Lung (tissue), 12 donors: ENCODE data around the gene WASL. TPM values are rescaled to one million over a fixed set of nuclear protein-coding genes. Genes with fewer than 3 reads are reported as not detected.

Experiments
- ATAC-seq: fragments of 200-7000 bp; cut with Tn5 transposase; one replicate; pipeline ENCODE4 v1.9.1; 2020; ENCODE audit warnings: moderate number of reproducible peaks; ENCODE audit not compliant: insufficient read depth, low FRiP score
- DNase-seq, 3 donors: peaks; one replicate each; pipeline ENCODE4 v3.0.0-alpha.2; 2013 to 2017
- H3K27ac ChIP-seq, 2 donors: one replicate each; pipeline ENCODE4 v1.5.1; 2013; ENCODE audit warnings: mild to moderate bottlenecking in 2 of 2, moderate library complexity in 2 of 2, control low read depth in 1 of 2, inconsistent platforms in 1 of 2, low read depth in 1 of 2, low read length in 1 of 2
- H3K27me3 ChIP-seq, 3 donors: one replicate each; pipeline ENCODE4 v1.5.1; 2013; ENCODE audit warnings: low read length in 2 of 3; ENCODE audit not compliant: control insufficient read depth in 3 of 3, insufficient read depth in 3 of 3
- H3K36me3 ChIP-seq, 4 donors: one replicate each; pipeline ENCODE4 v1.5.1; 2013; ENCODE audit warnings: low read length in 4 of 4, mild to moderate bottlenecking in 1 of 4, moderate library complexity in 1 of 4; ENCODE audit not compliant: control insufficient read depth in 4 of 4, insufficient read depth in 4 of 4
- H3K4me1 ChIP-seq, 5 donors: one replicate each; pipeline ENCODE4 v1.5.1; 2013; ENCODE audit warnings: low read length in 5 of 5, mild to moderate bottlenecking in 2 of 5, moderate library complexity in 1 of 5; ENCODE audit not compliant: control insufficient read depth in 5 of 5, insufficient read depth in 5 of 5
- H3K4me3 ChIP-seq: one replicate; pipeline ENCODE4 v1.5.1; 2013; ENCODE audit warnings: mild to moderate bottlenecking, control low read depth, moderate library complexity
- H3K9ac ChIP-seq, 2 donors: one replicate each; pipeline ENCODE4 v1.5.1; 2013; ENCODE audit warnings: low read length in 2 of 2, control low read depth in 1 of 2; ENCODE audit not compliant: insufficient read depth in 1 of 2
- H3K9me3 ChIP-seq, 4 donors: one replicate each; pipeline ENCODE4 v1.5.1; 2013; ENCODE audit warnings: low read length in 3 of 4, mild to moderate bottlenecking in 1 of 4, moderate library complexity in 1 of 4; ENCODE audit not compliant: control insufficient read depth in 4 of 4, insufficient read depth in 3 of 4
- WGBS, 2 donors: extraction: QIAGEN DNeasy Blood & Tissue Kit; methylation state at CpG; one replicate each; pipeline ENCODE4 v1.1.7; 2013; 5-methylcytosine and 5-hydroxymethylcytosine counted together
- polyA plus RNA-seq, 2 donors: library from polyadenylated mRNA; stranded (reverse); fragments of 200-250 nt; gene quantifications; one replicate each; pipeline ENCODE4 v1.2.1, GENCODE V29; 2013
- total RNA-seq, 2 donors: library from RNA; depleted of rRNA in 1 of 2; stranded (reverse); fragments of >200 nt in 1 of 2; gene quantifications; one replicate each; pipeline ENCODE4 v1.2.1, GENCODE V29; 2014 to 2021
- TF ChIP-seq, protein P1 (sequence below): IDR thresholded peaks from 2 replicates; pipeline ENCODE4 v1.5.1; 2012; ENCODE audit warnings: mild to moderate bottlenecking; ENCODE audit errors: control extremely low read depth, extremely low read depth
- donor health status: control.
- donor health status: control.
- donor health status: Bipolar disorder and iron deficiency.
- donor health status: healthy.
- donor health status: DM: yes; HTN: yes; CAD: no.

Gene WASL
- total and polyA plus RNA-seq, 4 donors = 11.8 to 52.7 (median 22.2) TPM

DNA sequence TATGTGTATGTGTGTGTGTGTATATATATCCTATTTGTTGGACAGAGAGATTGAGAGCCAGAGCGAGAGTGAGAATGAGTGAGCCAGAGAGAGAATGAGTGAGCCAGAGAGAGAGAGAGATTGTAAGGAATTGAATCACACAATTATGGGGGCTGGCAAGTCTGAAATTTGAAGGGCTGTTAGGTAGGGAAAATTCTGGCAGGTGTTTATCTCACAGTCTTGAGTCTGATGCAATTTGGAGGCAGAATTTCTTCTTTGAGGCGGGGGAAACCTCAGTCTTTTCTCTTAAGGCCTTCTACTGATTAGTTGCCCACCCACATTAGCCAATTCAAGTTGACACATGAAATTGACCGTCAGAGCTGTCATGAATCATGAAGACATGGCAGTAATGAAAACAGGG lies 41.0 kb upstream of the WASL start:
- ATAC-seq (no peak), DNase-seq (no peak)
- no peaks in the 10 kb centered on the region for H3K36me3 ChIP-seq
- TF ChIP-seq, protein P1, sequence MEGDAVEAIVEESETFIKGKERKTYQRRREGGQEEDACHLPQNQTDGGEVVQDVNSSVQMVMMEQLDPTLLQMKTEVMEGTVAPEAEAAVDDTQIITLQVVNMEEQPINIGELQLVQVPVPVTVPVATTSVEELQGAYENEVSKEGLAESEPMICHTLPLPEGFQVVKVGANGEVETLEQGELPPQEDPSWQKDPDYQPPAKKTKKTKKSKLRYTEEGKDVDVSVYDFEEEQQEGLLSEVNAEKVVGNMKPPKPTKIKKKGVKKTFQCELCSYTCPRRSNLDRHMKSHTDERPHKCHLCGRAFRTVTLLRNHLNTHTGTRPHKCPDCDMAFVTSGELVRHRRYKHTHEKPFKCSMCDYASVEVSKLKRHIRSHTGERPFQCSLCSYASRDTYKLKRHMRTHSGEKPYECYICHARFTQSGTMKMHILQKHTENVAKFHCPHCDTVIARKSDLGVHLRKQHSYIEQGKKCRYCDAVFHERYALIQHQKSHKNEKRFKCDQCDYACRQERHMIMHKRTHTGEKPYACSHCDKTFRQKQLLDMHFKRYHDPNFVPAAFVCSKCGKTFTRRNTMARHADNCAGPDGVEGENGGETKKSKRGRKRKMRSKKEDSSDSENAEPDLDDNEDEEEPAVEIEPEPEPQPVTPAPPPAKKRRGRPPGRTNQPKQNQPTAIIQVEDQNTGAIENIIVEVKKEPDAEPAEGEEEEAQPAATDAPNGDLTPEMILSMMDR = no peak
- WGBS, 2 donors = 79 to 81% methylated on average over 3 of the region's 3 CpGs
- H3K27ac ChIP-seq = no peak overlapping the region
- H3K27me3 ChIP-seq = no peaks in the 10 kb centered on the region
- H3K9ac ChIP-seq = no peak overlapping the region
- H3K4me3 ChIP-seq = no peak overlapping the region
- peaks cover 0 to 2% (median 0%) of the 10 kb centered on the region in 5 donors for H3K4me1 ChIP-seq
- no peaks in the 10 kb centered on the region for H3K9me3 ChIP-seq

DNA sequence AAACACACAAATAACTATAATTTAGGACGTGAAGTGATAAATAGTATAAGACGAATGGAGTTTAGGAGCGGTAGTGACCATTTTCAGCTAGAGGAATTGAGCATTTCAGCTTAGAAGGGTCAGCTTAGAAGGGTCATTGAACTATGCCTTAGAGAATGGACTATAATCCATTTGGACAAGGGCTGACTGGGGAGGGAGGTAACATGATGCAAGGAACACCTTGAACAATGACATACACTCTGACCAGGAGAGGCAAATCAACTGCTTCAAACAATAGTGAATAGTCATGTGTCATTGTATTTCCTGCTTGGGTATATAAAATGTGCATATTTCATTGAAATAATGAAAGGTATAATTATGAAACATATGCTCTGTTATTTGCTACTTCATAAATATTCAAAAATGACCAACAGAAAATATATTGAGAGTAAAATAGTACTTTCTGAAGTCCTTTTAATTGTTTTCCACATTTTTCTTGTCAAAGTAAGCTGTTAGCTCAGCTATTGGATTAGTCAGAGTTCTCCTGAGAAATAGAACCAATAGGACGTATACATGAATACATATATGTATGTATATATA lies 40.5 kb upstream of the WASL start:
- Histone ChIP-seq H3K4me1 (peaks cover 0 to 6% (median 0%) of the 10 kb centered on the region in 5 donors), H3K9ac (no peak overlapping the region), H3K9me3 (no peaks in the 10 kb centered on the region), H3K27ac (no peak overlapping the region), H3K36me3 (no peaks in the 10 kb centered on the region), H3K4me3 (no peak overlapping the region), H3K27me3 (no peaks in the 10 kb centered on the region)
- 89 to 95% methylated on average over 4 of the region's 4 CpGs for WGBS, 2 donors
- ATAC-seq (no peak), DNase-seq (no peak)
- TF ChIP-seq, protein P1 = no peak

DNA sequence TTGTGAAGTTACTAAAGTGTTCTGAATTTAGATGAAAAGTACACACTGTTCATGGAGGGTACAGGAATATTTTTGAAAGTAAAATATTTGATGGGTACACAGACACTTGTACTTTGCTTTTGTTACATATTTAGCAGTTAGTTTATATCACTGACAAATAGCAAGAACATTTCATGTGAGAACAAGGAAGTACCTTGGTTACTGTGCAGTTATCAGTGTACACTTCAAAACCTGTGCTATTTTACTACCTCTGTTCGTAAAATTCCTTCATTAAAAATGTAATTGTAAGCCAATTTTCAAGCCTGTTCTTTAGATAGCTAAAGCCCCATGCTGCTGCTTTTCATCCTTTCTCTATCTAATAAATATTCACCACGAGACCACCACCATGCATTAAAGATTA lies 39.8 kb upstream of the WASL start:
- Histone ChIP-seq H3K4me1 (peaks cover 0 to 11% (median 0%) of the 10 kb centered on the region in 5 donors), H3K4me3 (no peak overlapping the region), H3K9ac (no peak overlapping the region), H3K9me3 (no peaks in the 10 kb centered on the region), H3K27me3 (no peaks in the 10 kb centered on the region), H3K36me3 (no peaks in the 10 kb centered on the region), H3K27ac (no peak overlapping the region)
- WGBS, 2 donors = 79 to 87% methylated on average over 2 of the region's 2 CpGs
- no peak for DNase-seq
- no peak for ATAC-seq
- TF ChIP-seq, protein P1 = no peak
